Panc1 (cell line): ENCODE data around the gene ZNF281. TPM values are rescaled to one million over a fixed set of nuclear protein-coding genes. Genes with fewer than 3 reads are reported as not detected.

Experiments
- ATAC-seq: fragments of 200-7000 bp; cut with Tn5 transposase; 2 replicates; pipeline ENCODE4 v1.9.1; 2020; ENCODE audit warnings: mild to moderate bottlenecking, moderate library complexity
- BruUV-seq: library from RNA; stranded (reverse); fragments of 400-500 nt; replicated peaks from 2 replicates; lab custom pipeline; 2021; lab: Mats Ljungman, UMichigan
- CTCF ChIA-PET: fragments of 300-600 bp; sonication (Branson Sonifier 250); formaldehyde crosslinking; loops from one replicate; lab custom pipeline; 2022; ENCODE audit warnings: antibody characterized with exemption; lab: Charles Lee
- POLR2A ChIA-PET: fragments of 300-600 bp; sonication (Branson Sonifier 250); formaldehyde crosslinking; loops from one replicate; lab custom pipeline; 2022; ENCODE audit warnings: antibody characterized with exemption; lab: Charles Lee
- DNase-seq: peaks from one replicate; pipeline ENCODE4 v3.0.0-alpha.2; 2010; ENCODE audit warnings: low read depth, low spot score
- H3K27ac ChIP-seq: 2 replicates; pipeline ENCODE4 v1.5.1; 2011; ENCODE audit warnings: mild to moderate bottlenecking, low read length, inconsistent platforms
- H3K27me3 ChIP-seq: fragments of 200-500 bp; sonication (Bioruptor generic); 2 replicates; pipeline ENCODE4 v1.6.0; 2014; ENCODE audit warnings: low read length, inconsistent platforms; ENCODE audit not compliant: control insufficient read depth, insufficient read depth
- H3K36me3 ChIP-seq: fragments of 200-500 bp; sonication (Bioruptor generic); 2 replicates; pipeline ENCODE4 v1.5.1; 2014; ENCODE audit warnings: inconsistent platforms, mild to moderate bottlenecking, low read length, moderate library complexity; ENCODE audit not compliant: control insufficient read depth, insufficient read depth
- H3K4me1 ChIP-seq: 2 replicates; pipeline ENCODE4 v1.5.1; 2011; ENCODE audit warnings: inconsistent platforms, mild to moderate bottlenecking, low read length, moderate library complexity; ENCODE audit not compliant: control insufficient read depth, insufficient read depth
- H3K4me3 ChIP-seq, 2 experiments: 2 replicates each; pipeline ENCODE4 v1.5.1; 2011 to 2012; ENCODE audit warnings: low read depth in 2 of 2, low read length in 2 of 2, mild to moderate bottlenecking in 2 of 2, inconsistent platforms in 1 of 2, moderate library complexity in 1 of 2
- H3K9me3 ChIP-seq: fragments of 200-500 bp; sonication (Bioruptor generic); 2 replicates; pipeline ENCODE4 v1.5.1; 2014; ENCODE audit warnings: low read depth, mild to moderate bottlenecking, inconsistent platforms, low read length, moderate library complexity; ENCODE audit not compliant: control insufficient read depth, insufficient read depth
- POLR2AphosphoS5 ChIP-seq: IDR thresholded peaks from 2 replicates; pipeline ENCODE4 v1.6.1; 2012; ENCODE audit warnings: mild to moderate bottlenecking, low read depth, low read length, moderate library complexity
- SIN3A ChIP-seq: IDR thresholded peaks from 2 replicates; pipeline ENCODE4 v1.6.1; 2012; ENCODE audit warnings: low read depth, mild to moderate bottlenecking, low read length, moderate library complexity, borderline replicate concordance; ENCODE audit not compliant: insufficient read depth
- TCF7L2 ChIP-seq: IDR thresholded peaks from 2 replicates; pipeline ENCODE4 v1.6.1; 2011; ENCODE audit warnings: mild to moderate bottlenecking, low read depth, low read length, inconsistent platforms
- in situ Hi-C: cut with HindIII; loops from 2 replicates; pipeline ENCODE4 v1.10.0; 2016; ENCODE audit warnings: low sequenced_read_pairs, low pct_unique_long_range_greater_than_20kb
- intact Hi-C: fragments of 100-400 bp; cut with micrococcal nuclease; formaldehyde crosslinking; loops from one replicate; pipeline ENCODE4 v1.10.0; 2022; ENCODE audit not compliant: unreplicated experiment
- total RNA-seq: library from RNA; stranded (reverse); gene quantifications from one replicate; pipeline ENCODE4 v1.2.1, GENCODE V29; 2021; ENCODE audit not compliant: unreplicated experiment
- TF ChIP-seq, protein P1 (sequence below), 2 experiments: IDR thresholded peaks; 2 replicates each; pipeline ENCODE4 v1.6.1; 2011 to 2012; ENCODE audit warnings: low read depth in 2 of 2, control low read depth in 1 of 2, low read length in 1 of 2, mild to moderate bottlenecking in 1 of 2, moderate library complexity in 1 of 2; ENCODE audit not compliant: insufficient read depth in 1 of 2
- TF ChIP-seq, protein P2 (sequence below): fragments of 450-650 bp; IDR thresholded peaks from 2 replicates; pipeline ENCODE4 v1.5.1; 2017; ENCODE audit warnings: mild to moderate bottlenecking

ZNF281 gene
- total RNA-seq, 1 experiment from 2014 or later = 34.2 TPM

DNA sequence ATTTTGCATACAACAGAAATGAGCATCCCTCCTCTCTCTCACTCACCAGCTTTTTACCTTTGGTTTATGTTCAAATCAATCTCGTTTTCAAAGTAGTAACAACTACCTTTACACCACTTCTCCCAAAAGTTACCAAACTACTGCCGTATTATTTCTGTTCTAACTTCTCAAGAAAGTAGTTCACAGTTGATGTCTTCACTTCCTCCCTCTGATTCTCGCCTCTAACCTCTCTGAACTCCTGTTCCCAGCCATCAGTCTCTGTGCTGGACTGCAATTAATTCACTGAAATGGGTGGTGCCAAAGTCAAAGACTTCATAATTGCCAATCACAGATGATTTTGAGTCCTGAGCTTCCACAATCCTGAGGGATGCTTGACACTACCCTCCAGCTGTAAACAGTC lies 54.0 kb downstream of the ZNF281 start:
- BruUV-seq = no TSS peak
- TF ChIP-seq, protein P1, sequence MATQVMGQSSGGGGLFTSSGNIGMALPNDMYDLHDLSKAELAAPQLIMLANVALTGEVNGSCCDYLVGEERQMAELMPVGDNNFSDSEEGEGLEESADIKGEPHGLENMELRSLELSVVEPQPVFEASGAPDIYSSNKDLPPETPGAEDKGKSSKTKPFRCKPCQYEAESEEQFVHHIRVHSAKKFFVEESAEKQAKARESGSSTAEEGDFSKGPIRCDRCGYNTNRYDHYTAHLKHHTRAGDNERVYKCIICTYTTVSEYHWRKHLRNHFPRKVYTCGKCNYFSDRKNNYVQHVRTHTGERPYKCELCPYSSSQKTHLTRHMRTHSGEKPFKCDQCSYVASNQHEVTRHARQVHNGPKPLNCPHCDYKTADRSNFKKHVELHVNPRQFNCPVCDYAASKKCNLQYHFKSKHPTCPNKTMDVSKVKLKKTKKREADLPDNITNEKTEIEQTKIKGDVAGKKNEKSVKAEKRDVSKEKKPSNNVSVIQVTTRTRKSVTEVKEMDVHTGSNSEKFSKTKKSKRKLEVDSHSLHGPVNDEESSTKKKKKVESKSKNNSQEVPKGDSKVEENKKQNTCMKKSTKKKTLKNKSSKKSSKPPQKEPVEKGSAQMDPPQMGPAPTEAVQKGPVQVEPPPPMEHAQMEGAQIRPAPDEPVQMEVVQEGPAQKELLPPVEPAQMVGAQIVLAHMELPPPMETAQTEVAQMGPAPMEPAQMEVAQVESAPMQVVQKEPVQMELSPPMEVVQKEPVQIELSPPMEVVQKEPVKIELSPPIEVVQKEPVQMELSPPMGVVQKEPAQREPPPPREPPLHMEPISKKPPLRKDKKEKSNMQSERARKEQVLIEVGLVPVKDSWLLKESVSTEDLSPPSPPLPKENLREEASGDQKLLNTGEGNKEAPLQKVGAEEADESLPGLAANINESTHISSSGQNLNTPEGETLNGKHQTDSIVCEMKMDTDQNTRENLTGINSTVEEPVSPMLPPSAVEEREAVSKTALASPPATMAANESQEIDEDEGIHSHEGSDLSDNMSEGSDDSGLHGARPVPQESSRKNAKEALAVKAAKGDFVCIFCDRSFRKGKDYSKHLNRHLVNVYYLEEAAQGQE (IDR thresholded peaks at IDR 0.05; ENCODE audit: insufficient read depth in 1 of 2, low read depth in 2 of 2, low read length in 1 of 2) = no peak
- TF ChIP-seq, protein P2, sequence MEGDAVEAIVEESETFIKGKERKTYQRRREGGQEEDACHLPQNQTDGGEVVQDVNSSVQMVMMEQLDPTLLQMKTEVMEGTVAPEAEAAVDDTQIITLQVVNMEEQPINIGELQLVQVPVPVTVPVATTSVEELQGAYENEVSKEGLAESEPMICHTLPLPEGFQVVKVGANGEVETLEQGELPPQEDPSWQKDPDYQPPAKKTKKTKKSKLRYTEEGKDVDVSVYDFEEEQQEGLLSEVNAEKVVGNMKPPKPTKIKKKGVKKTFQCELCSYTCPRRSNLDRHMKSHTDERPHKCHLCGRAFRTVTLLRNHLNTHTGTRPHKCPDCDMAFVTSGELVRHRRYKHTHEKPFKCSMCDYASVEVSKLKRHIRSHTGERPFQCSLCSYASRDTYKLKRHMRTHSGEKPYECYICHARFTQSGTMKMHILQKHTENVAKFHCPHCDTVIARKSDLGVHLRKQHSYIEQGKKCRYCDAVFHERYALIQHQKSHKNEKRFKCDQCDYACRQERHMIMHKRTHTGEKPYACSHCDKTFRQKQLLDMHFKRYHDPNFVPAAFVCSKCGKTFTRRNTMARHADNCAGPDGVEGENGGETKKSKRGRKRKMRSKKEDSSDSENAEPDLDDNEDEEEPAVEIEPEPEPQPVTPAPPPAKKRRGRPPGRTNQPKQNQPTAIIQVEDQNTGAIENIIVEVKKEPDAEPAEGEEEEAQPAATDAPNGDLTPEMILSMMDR = no peak
- TF ChIP-seq SIN3A (no peak), TCF7L2 (no peak), POLR2AphosphoS5 (no peak)
- ATAC-seq (no peak), DNase-seq (no peak)
- no peak overlapping the region for H3K27ac ChIP-seq
- no peaks in the 10 kb centered on the region for H3K27me3 ChIP-seq
- H3K4me1 ChIP-seq = peaks cover 7% of the 10 kb centered on the region
- in situ Hi-C loops (no loop called here), intact Hi-C loops (no loop called here)
- H3K4me3 ChIP-seq = no peak overlapping the region
- ChIA-PET CTCF (no interaction called here), POLR2A (no interaction called here)
- H3K9me3 ChIP-seq = no peaks in the 10 kb centered on the region
- H3K36me3 ChIP-seq = no peaks in the 10 kb centered on the region

Other genes starting within 250 kb of the ZNF281 start
- 17.8 TPM for gene KIF14, start 210.7 kb upstream of the ZNF281 start, total RNA-seq